ENCODE results near the gene PSMA7.
A peak's percentile ranks its signal among the peaks of the same experiment; 100 is the strongest.

Gene PSMA7

GRCh38 chr20:62172666-62173065 lies 29.5 kb upstream of the PSMA7 start:
- no peak for DNase-seq

- no peak for DNase-seq
Measured at GRCh38 chr20:62171245-62171644, 28.1 kb upstream of the PSMA7 start.

DNA sequence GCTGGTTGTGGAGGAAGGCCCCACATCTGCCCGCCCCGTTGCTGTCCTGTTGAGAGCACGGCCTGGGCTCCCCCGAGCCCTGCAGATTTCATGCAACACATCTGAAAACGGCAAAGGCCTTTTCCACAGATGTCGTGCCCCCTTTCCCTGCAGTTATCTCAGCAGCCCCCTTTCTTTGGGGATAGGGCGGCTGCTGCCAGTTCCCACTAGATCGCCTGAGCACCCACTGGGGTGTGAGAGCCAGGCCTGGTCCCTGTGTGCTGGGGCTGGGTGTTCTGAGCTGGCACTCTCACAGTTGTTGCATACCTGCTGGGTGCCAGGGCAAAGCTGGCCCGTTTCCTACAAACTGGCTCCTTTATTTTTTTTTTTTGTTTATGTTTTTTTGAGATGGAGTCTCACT lies 27.3 kb upstream of the PSMA7 start:
- no peak for DNase-seq

GRCh38 chr20:62168890-62169435 lies 25.8 kb upstream of the PSMA7 start:
- DNase-seq, result no peak

DNA sequence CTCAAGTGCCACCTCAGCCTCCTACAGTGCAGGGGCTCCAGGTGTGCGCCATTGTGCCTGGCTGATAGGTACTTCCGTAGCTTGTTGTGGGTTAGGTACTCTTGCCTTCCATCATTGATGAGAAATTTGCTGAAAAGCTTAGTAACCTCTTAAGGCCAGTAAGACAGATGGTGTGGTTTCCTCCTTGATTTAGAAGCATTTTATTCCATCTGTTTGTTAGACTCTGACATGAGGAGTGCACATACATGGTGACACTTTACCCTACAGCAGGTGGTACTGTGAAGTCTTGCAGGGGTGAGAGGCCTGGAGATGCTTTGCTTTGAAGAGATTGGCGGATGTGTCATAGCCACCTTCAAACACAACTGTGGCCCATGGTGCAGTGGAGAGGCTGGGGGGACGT lies 24.9 kb upstream of the PSMA7 start:
- no peak for DNase-seq

DNA sequence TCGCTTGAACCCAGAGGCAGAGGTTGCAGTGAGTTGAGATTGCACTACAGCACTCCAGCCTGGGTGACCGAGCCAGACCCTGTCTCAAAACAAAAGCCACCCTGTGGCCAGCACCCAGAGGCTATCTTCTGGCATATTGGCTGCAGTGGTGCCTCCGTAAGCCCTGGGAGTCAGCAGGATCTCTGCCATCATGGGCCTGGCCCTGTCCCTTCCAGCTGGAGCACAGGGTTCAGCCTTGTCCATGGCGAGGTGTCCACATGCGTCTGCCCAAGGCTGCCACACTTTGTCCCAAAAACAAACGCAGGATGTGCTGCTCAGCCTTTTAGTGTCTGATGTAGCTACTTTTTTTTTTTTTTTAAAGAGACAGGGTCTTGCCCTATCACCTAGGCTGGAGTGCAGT lies 24.3 kb upstream of the PSMA7 start:
- no peak for DNase-seq

- no peak for DNase-seq
Measured at GRCh38 chr20:62165762-62166399, 22.7 kb upstream of the PSMA7 start.

DNA sequence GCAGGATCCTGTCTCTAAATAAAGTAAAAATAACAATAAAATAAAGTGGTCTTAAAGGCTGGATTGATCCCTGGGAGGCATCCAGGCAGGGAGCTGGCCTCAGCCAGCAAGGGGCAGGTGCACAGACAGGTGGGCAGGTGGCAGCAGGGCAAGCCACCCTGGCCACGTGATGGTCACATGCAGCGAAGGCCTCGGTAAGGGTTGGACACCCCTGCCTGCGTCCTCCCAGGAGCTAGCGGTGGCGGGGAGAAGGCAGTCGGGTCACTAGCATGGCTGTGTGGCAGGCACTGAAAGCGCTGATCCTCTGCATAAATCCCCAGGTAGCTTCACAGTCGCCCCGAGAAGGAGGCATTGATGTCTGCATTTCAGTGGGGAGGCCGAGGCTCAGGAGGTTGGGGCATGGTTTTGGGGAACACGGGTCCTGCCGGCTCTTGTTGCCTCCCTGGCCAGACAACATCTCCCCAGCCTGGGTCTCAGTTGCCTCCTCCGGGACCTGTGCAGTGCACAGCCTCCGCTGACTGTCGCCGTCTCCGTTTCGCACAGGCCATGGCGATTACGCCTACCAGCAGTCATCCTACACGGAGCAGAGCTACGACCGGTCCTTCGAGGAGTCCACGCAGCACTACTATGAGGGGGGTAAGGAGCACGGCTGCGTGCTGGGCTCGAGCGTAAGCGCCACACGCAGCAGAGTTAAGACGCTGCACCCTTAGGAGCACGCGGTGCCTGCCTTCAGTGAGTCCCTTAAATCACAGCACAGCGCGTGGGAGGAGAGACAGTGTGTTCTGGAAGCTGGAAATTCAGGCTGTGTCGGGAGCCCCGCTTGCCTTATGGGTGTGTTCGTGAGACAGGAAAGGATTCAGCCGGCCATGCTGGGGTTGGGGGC lies 21.9 kb upstream of the PSMA7 start:
- no peak for DNase-seq

- no peak for DNase-seq
Measured at GRCh38 chr20:62163986-62164762, 21.0 kb upstream of the PSMA7 start.

DNA sequence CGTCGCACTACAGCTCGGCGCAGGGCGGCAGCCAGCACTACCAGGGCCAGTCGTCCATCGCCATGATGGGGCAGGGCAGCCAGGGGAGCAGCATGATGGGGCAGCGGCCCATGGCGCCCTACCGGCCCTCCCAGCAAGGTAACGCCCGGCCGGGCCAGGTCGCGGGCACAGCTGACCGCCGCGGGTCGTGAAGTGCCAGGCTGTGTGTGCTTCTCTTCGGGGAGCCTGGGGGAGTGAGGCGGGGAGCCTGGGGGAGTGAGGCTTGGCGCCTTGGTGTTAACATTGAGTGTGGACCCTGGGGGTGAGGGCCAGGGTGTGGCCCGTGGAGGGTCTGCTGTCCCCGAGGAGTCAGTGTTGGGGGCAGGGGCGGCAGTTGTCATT lies 20.3 kb upstream of the PSMA7 start:
- DNase-seq, result no peak

DNA sequence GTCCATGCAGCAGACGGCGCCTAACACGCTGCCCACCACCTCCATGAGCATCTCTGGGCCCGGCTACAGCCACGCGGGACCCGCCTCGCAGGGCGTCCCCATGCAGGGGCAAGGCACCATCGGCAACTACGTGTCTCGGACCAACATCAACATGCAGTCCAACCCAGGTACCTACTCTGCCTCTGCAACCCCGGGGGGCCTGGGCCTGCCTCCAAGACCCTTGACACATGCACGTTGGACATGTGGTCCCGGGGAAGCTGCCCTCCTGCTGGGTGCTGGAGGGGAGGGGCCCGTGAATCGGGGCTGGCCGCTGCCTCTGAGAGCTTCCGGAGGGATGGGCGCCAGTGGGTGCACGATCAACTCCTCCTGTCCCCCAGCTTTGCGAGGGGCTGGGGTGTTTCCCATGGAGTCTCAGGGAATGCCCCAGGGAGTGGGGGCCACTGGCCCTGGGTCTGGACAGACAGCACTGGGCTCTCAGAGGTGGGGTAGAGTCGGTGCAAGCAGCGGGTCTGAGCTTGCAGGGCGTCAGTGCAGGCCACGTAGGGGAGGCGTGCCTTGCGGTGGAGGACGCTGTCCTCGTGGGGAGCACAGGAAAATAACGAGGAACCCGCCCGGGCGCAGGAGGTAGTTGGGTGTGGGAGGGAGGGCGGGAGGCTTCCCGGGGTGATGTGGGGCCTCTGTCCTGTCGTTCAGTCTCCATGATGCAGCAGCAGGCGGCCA lies 19.7 kb upstream of the PSMA7 start:
- DNase-seq, result no peak

GRCh38 chr20:62161347-62161746 lies 18.2 kb upstream of the PSMA7 start:
- DNase-seq, result no peak

DNA sequence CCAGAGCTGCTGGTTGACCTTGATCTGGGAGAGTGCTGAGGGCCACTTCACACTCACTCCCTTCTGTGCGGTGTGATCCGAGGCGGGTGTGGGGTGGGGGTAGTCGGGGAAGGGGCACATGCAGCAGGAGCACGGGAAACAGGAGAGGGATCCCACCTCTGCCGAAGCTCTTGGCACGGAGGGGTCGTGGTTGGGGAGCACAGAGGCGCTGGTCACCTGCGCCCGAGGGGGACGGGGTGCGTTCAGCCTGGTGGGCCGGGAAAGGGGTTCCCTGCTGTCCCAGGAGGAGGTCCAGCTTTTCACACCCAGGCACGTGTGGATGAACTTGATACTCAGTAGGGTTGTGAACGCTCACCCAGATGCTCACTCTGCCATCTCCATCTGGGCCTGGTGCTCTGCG lies 17.7 kb upstream of the PSMA7 start:
- DNase-seq, result no peak

GRCh38 chr20:62160253-62160652 lies 17.1 kb upstream of the PSMA7 start:
- DNase-seq, result no peak

GRCh38 chr20:62159839-62160238 lies 16.6 kb upstream of the PSMA7 start:
- DNase-seq, result peak in 1 of 56 donors; percentile 9

- DNase-seq, result no peak
Measured at GRCh38 chr20:62159052-62159451, 15.9 kb upstream of the PSMA7 start.

- no peak for DNase-seq
Measured at GRCh38 chr20:62158541-62158940, 15.3 kb upstream of the PSMA7 start.

DNA sequence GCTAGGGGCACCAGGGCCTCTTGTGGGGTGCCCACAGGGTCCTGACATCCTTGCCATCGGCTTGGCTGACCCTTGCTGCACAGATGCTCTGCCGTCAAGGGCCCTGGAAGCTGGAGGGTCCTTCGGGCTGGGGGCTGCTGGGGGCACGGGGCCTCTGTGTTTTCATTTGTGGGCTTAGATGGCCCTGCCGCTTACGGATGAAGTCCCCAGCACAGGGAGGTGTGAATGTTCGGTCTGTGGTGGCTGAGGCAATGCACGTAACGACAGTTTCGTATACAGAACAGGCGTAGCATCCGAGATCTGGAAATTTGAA lies 14.8 kb upstream of the PSMA7 start:
- no peak for DNase-seq

GRCh38 chr20:62157387-62158087 lies 14.3 kb upstream of the PSMA7 start:
- no peak for DNase-seq

DNA sequence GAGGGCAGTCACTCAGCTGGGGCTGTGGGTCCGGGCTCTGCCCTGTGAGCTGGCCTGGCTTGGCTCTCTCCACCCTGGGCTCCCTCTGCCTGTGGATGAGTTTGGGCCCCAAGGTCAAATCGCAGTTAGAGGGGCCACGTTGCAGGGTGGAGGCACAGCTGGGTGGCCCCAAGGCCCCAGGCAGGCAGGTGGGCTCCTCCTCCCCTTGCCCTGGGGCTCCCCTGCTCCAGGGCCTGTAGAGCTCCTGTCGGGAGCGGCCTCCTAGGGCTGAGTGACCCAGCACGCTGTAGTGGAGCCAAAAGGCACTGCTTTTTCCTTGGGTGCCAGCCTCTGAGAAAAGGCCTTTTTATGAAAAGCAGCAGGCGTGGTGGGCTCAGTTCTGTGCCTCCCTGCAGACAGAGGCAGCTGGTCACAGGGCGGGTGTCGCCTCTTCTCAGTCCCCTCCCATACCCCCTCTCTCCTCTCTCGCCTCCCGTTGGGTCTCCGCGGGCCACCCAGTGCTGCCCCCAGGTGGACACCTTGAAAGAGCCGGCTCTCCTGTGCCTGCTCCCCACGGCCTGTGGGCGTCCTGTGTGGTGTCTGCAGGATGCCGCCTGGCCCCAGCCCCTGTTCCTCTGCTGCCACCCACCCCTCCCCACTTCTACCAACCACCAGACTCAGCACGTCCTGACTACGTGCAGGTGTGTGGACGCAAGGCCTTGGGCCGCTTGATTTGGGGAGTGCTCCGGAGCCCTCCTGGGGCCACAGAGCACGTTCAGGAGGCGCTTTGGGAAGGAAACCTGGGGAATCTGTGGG lies 13.6 kb upstream of the PSMA7 start:
- DNase-seq, result peak in 25 of 56 donors; percentile 6 to 64 (median 26)

All from nucleus accumbens (tissue), 56 donors.